ENCODE measurements around the gene HOXB7. TPM values are rescaled to one million over a fixed set of nuclear protein-coding genes. Genes with fewer than 3 reads are reported as not detected.

Gene HOXB7
- total RNA-seq, 2 experiments from 2014 or later: 1.6 to 1.7 TPM

- Mint-ChIP-seq H3K4me3 (no peak overlapping the region), H3K9me3 (no peaks in the 10 kb centered on the region), H3K4me1 (peaks cover 19% of the 10 kb centered on the region), H3K27me3 (peaks cover 21% of the 10 kb centered on the region), H3K27ac (no peak overlapping the region), H3K36me3 (ENCODE audit: low read depth) (peaks cover 9% of the 10 kb centered on the region)
- DNase-seq: no peak
- ChIA-PET POLR2A (no interaction called here), CTCF (interaction anchor here (0.5 to 0.7 kb wide), 2 partner anchors 94 to 232 kb away, joined by 3 to 5 read pairs; no protein-coding TSS in a partner anchor)
Observed at GRCh38 chr17:48565022-48565554, 45.7 kb downstream of the HOXB7 start.

- ChIA-PET CTCF (interaction anchor here (0.5 kb wide), 1 partner anchor 93 kb away, joined by 5 read pairs; no protein-coding TSS in a partner anchor), POLR2A (interaction anchor here (1.1 kb wide), 1 partner anchor 23 kb away, joined by 3 read pairs; no protein-coding TSS in a partner anchor)
- Mint-ChIP-seq H3K27me3 (peaks cover 17% of the 10 kb centered on the region), H3K27ac (no peak overlapping the region), H3K4me1 (peaks cover 19% of the 10 kb centered on the region), H3K36me3 (ENCODE audit: low read depth) (peaks cover 4% of the 10 kb centered on the region), H3K4me3 (no peak overlapping the region), H3K9me3 (no peaks in the 10 kb centered on the region)
- no peak for DNase-seq
Observed at GRCh38 chr17:48564188-48565021, 46.4 kb downstream of the HOXB7 start.

- DNase-seq: no peak
- Mint-ChIP-seq H3K27ac (no peak overlapping the region), H3K9me3 (no peaks in the 10 kb centered on the region), H3K27me3 (peaks cover 15% of the 10 kb centered on the region), H3K36me3 (ENCODE audit: low read depth) (peaks cover 4% of the 10 kb centered on the region), H3K4me3 (no peak overlapping the region), H3K4me1 (peaks cover 19% of the 10 kb centered on the region)
- CTCF ChIA-PET: no interaction called here
- POLR2A ChIA-PET: interaction anchor here (1.1 kb wide), 1 partner anchor 22 kb away, joined by 3 read pairs; no protein-coding TSS in a partner anchor
Observed at GRCh38 chr17:48563867-48564187, 47.0 kb downstream of the HOXB7 start.

GRCh38 chr17:48563385-48563838 is 47.4 kb downstream of the HOXB7 start:
- peaks cover 14% of the 10 kb centered on the region for H3K27me3 Mint-ChIP-seq
- H3K4me3 Mint-ChIP-seq: no peak overlapping the region
- POLR2A ChIA-PET: interaction anchor here (1.1 kb wide), 1 partner anchor 22 kb away, joined by 3 read pairs; no protein-coding TSS in a partner anchor
- CTCF ChIA-PET: no interaction called here
- no peak for DNase-seq
- H3K27ac Mint-ChIP-seq: no peak overlapping the region
- peaks cover 4% of the 10 kb centered on the region for H3K36me3 Mint-ChIP-seq (ENCODE audit: low read depth)
- no peaks in the 10 kb centered on the region for H3K9me3 Mint-ChIP-seq
- H3K4me1 Mint-ChIP-seq: peaks cover 19% of the 10 kb centered on the region

GRCh38 chr17:48562934-48563333 is 47.9 kb downstream of the HOXB7 start:
- Mint-ChIP-seq H3K27me3 (peaks cover 12% of the 10 kb centered on the region), H3K36me3 (ENCODE audit: low read depth) (peaks cover 4% of the 10 kb centered on the region), H3K9me3 (no peaks in the 10 kb centered on the region), H3K4me3 (no peak overlapping the region), H3K27ac (no peak overlapping the region), H3K4me1 (peaks cover 19% of the 10 kb centered on the region)
- no peak for DNase-seq
- POLR2A ChIA-PET: no interaction called here
- CTCF ChIA-PET: no interaction called here

- no peak for DNase-seq
- H3K27me3 Mint-ChIP-seq: peaks cover 12% of the 10 kb centered on the region
- peaks cover 19% of the 10 kb centered on the region for H3K4me1 Mint-ChIP-seq
- no peak overlapping the region for H3K4me3 Mint-ChIP-seq
- no peaks in the 10 kb centered on the region for H3K9me3 Mint-ChIP-seq
- POLR2A ChIA-PET: interaction anchor here (1.1 to 1.3 kb wide), 2 partner anchors 8 to 20 kb away, joined by 3 to 5 read pairs; no protein-coding TSS in a partner anchor
- H3K27ac Mint-ChIP-seq: peak overlapping the region; percentile 16
- CTCF ChIA-PET: interaction anchor here (1.5 kb wide), 1 partner anchor 71 kb away, joined by 4 read pairs; no protein-coding TSS in a partner anchor
- H3K36me3 Mint-ChIP-seq (ENCODE audit: low read depth): peaks cover 4% of the 10 kb centered on the region
Observed at GRCh38 chr17:48561884-48562810, 48.7 kb downstream of the HOXB7 start.

- Mint-ChIP-seq H3K4me3 (no peak overlapping the region), H3K9me3 (no peaks in the 10 kb centered on the region), H3K27ac (no peak overlapping the region), H3K36me3 (ENCODE audit: low read depth) (peaks cover 6% of the 10 kb centered on the region), H3K27me3 (peaks cover 27% of the 10 kb centered on the region), H3K4me1 (peaks cover 25% of the 10 kb centered on the region)
- DNase-seq: no peak
- ChIA-PET POLR2A (interaction anchor here (0.9 kb wide), 1 partner anchor 119 kb away, joined by 3 read pairs; no protein-coding TSS in a partner anchor), CTCF (interaction anchor here (1.1 kb wide), 1 partner anchor 227 kb away, joined by 4 read pairs; no protein-coding TSS in a partner anchor)
Observed at GRCh38 chr17:48559840-48560817, 50.7 kb downstream of the HOXB7 start.

GRCh38 chr17:48559122-48559839 is 51.5 kb downstream of the HOXB7 start:
- Mint-ChIP-seq H3K9me3 (no peaks in the 10 kb centered on the region), H3K27me3 (peaks cover 33% of the 10 kb centered on the region), H3K27ac (no peak overlapping the region), H3K4me3 (no peak overlapping the region), H3K4me1 (peaks cover 28% of the 10 kb centered on the region), H3K36me3 (ENCODE audit: low read depth) (peaks cover 10% of the 10 kb centered on the region)
- POLR2A ChIA-PET: interaction anchor here (0.9 kb wide), 1 partner anchor 118 kb away, joined by 3 read pairs; no protein-coding TSS in a partner anchor
- CTCF ChIA-PET: interaction anchor here (1.1 kb wide), 1 partner anchor 226 kb away, joined by 4 read pairs; no protein-coding TSS in a partner anchor
- DNase-seq: no peak

GRCh38 chr17:48558831-48559121 is 52.0 kb downstream of the HOXB7 start:
- Mint-ChIP-seq H3K9me3 (no peaks in the 10 kb centered on the region), H3K36me3 (ENCODE audit: low read depth) (peaks cover 11% of the 10 kb centered on the region), H3K27ac (no peak overlapping the region), H3K27me3 (peaks cover 33% of the 10 kb centered on the region), H3K4me3 (no peak overlapping the region), H3K4me1 (peaks cover 29% of the 10 kb centered on the region)
- POLR2A ChIA-PET: no interaction called here
- CTCF ChIA-PET: no interaction called here
- no peak for DNase-seq

GRCh38 chr17:48558057-48558830 is 52.6 kb downstream of the HOXB7 start:
- Mint-ChIP-seq H3K4me3 (no peak overlapping the region), H3K27ac (no peak overlapping the region), H3K36me3 (ENCODE audit: low read depth) (peaks cover 11% of the 10 kb centered on the region), H3K9me3 (no peaks in the 10 kb centered on the region), H3K4me1 (peaks cover 29% of the 10 kb centered on the region), H3K27me3 (peaks cover 31% of the 10 kb centered on the region)
- no peak for DNase-seq
- ChIA-PET CTCF (interaction anchor here (1.0 kb wide), 1 partner anchor 12 kb away, joined by 3 read pairs; no protein-coding TSS in a partner anchor), POLR2A (no interaction called here)

Data from activated CD4-positive, alpha-beta memory T cell treated with anti-CD3 and anti-CD28 coated beads, Interleukin-2, amount 10 ng/mL, durations not matched to agents 7 days and 5 days (primary cell).